Neural cell (in vitro differentiated cells): ENCODE measurements around the gene YWHAB.

ENCODE experiments used
- EP300 ChIP-seq: fragments of 450-650 bp; conservative IDR thresholded peaks from 2 replicates; pipeline ENCODE4 v1.6.1; 2014; ENCODE audit warnings: antibody characterized with exemption, mild to moderate bottlenecking, moderate library complexity; ENCODE audit not compliant: poor library complexity, severe bottlenecking
- POLR2AphosphoS5 ChIP-seq: IDR thresholded peaks from 2 replicates; pipeline ENCODE4 v1.6.1; 2012
- REST ChIP-seq: IDR thresholded peaks from 2 replicates; pipeline ENCODE4 v1.6.1; 2012; ENCODE audit warnings: borderline replicate concordance
- TF ChIP-seq, protein P1 (sequence below): fragments of 450-650 bp; IDR thresholded peaks from 2 replicates; pipeline ENCODE4 v1.5.1; 2014; ENCODE audit warnings: antibody characterized with exemption, mild to moderate bottlenecking, moderate library complexity; ENCODE audit not compliant: poor library complexity, severe bottlenecking

- TF ChIP-seq, protein P1, sequence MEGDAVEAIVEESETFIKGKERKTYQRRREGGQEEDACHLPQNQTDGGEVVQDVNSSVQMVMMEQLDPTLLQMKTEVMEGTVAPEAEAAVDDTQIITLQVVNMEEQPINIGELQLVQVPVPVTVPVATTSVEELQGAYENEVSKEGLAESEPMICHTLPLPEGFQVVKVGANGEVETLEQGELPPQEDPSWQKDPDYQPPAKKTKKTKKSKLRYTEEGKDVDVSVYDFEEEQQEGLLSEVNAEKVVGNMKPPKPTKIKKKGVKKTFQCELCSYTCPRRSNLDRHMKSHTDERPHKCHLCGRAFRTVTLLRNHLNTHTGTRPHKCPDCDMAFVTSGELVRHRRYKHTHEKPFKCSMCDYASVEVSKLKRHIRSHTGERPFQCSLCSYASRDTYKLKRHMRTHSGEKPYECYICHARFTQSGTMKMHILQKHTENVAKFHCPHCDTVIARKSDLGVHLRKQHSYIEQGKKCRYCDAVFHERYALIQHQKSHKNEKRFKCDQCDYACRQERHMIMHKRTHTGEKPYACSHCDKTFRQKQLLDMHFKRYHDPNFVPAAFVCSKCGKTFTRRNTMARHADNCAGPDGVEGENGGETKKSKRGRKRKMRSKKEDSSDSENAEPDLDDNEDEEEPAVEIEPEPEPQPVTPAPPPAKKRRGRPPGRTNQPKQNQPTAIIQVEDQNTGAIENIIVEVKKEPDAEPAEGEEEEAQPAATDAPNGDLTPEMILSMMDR = no peak
- TF ChIP-seq REST = no peak
- TF ChIP-seq POLR2AphosphoS5 = no peak
- no peak for TF ChIP-seq EP300
Observed at GRCh38 chr20:44954211-44954610, 68.7 kb downstream of the YWHAB start.
